CD4-positive, alpha-beta T cell treated with Interleukin-12 subunit alpha and Interleukin-12 subunit beta, for 1 hour (primary cell): Measurements from ENCODE around the gene DAB1.
"Not testable (repeated sequence)": the region's sequence is repeated elsewhere in the genome, so short reads cannot be mapped to it uniquely, and the experiment has no call there.

Experiments used
- DNase-seq: peaks from one replicate; pipeline ENCODE4 v3.0.0-alpha.2; 2020

The DAB1 gene

GRCh38 chr1:57106296-57106695, 317.6 kb downstream of the DAB1 start:
- no peak for DNase-seq

- no peak for DNase-seq
Measured at GRCh38 chr1:57102561-57103326, 321.1 kb downstream of the DAB1 start.

- no peak for DNase-seq
Measured at GRCh38 chr1:57101209-57101608, 322.7 kb downstream of the DAB1 start.

GRCh38 chr1:57094749-57095148, 329.1 kb downstream of the DAB1 start:
- no peak for DNase-seq

GRCh38 chr1:57093122-57093521, 330.7 kb downstream of the DAB1 start:
- DNase-seq, result no peak

- DNase-seq, result no peak
Measured at GRCh38 chr1:57091642-57092041, 332.2 kb downstream of the DAB1 start.

- DNase-seq, result no peak
Measured at GRCh38 chr1:57089855-57090254, 334.0 kb downstream of the DAB1 start.

GRCh38 chr1:57089221-57089620, 334.6 kb downstream of the DAB1 start:
- no peak for DNase-seq

GRCh38 chr1:57088653-57089052, 335.2 kb downstream of the DAB1 start:
- DNase-seq, result no peak

- not testable (repeated sequence) for DNase-seq
Measured at GRCh38 chr1:57087660-57088059, 336.2 kb downstream of the DAB1 start.

- DNase-seq, result no peak
Measured at GRCh38 chr1:57086154-57086553, 337.7 kb downstream of the DAB1 start.

GRCh38 chr1:57084701-57085100, 339.2 kb downstream of the DAB1 start:
- no peak for DNase-seq

GRCh38 chr1:57082711-57083439, 341.0 kb downstream of the DAB1 start:
- no peak for DNase-seq

GRCh38 chr1:57079454-57080157, 344.3 kb downstream of the DAB1 start:
- no peak for DNase-seq

- no peak for DNase-seq
Measured at GRCh38 chr1:57072401-57073110, 351.3 kb downstream of the DAB1 start.

- DNase-seq, result no peak
Measured at GRCh38 chr1:57067863-57068262, 356.0 kb downstream of the DAB1 start.

GRCh38 chr1:57066980-57067610, 356.8 kb downstream of the DAB1 start:
- no peak for DNase-seq

- DNase-seq, result no peak
Measured at GRCh38 chr1:57065442-57065841, 358.4 kb downstream of the DAB1 start.

- no peak for DNase-seq
Measured at GRCh38 chr1:57064379-57065140, 359.3 kb downstream of the DAB1 start.

GRCh38 chr1:57063406-57064125, 360.3 kb downstream of the DAB1 start:
- no peak for DNase-seq

- DNase-seq, result no peak
Measured at GRCh38 chr1:57061369-57061768, 362.5 kb downstream of the DAB1 start.
